Epidermal melanocyte (primary cell): ENCODE data around the gene AFTPH.
A peak's percentile ranks its signal among the peaks of the same experiment; 100 is the strongest.

Experiments
- DNase-seq: peaks from one replicate; pipeline ENCODE4 v3.0.0; 2011; ENCODE audit warnings: low spot score; ENCODE audit not compliant: insufficient read length

Gene AFTPH

GRCh38 chr2:64609227-64609941, 85.3 kb downstream of the AFTPH start:
- DNase-seq, result peak; percentile 42

- DNase-seq, result no peak
These were observed 85.8 kb downstream of the AFTPH start for GRCh38 chr2:64609942-64610281.

GRCh38 chr2:64610316-64610855, 86.3 kb downstream of the AFTPH start:
- DNase-seq, result no peak

- no peak for DNase-seq
These were observed 88.6 kb downstream of the AFTPH start for GRCh38 chr2:64612575-64613195.

GRCh38 chr2:64613276-64613675, 89.1 kb downstream of the AFTPH start:
- no peak for DNase-seq

- DNase-seq, result no peak
These were observed 91.2 kb downstream of the AFTPH start for GRCh38 chr2:64615192-64615763.

- no peak for DNase-seq
These were observed 91.9 kb downstream of the AFTPH start for GRCh38 chr2:64615844-64616536.

- no peak for DNase-seq
These were observed 93.6 kb downstream of the AFTPH start for GRCh38 chr2:64617631-64618151.

- no peak for DNase-seq
These were observed 96.5 kb downstream of the AFTPH start for GRCh38 chr2:64620661-64621060.

GRCh38 chr2:64622443-64623241, 98.5 kb downstream of the AFTPH start:
- DNase-seq, result no peak

GRCh38 chr2:64623242-64623850, 99.2 kb downstream of the AFTPH start:
- no peak for DNase-seq

GRCh38 chr2:64624108-64624610, 100.0 kb downstream of the AFTPH start:
- DNase-seq, result no peak

GRCh38 chr2:64624862-64625261, 100.7 kb downstream of the AFTPH start:
- no peak for DNase-seq

- DNase-seq, result no peak
These were observed 101.4 kb downstream of the AFTPH start for GRCh38 chr2:64625299-64626145.

GRCh38 chr2:64626146-64626809, 102.2 kb downstream of the AFTPH start:
- DNase-seq, result no peak

GRCh38 chr2:64626963-64627760, 103.0 kb downstream of the AFTPH start:
- DNase-seq, result no peak

- no peak for DNase-seq
These were observed 104.0 kb downstream of the AFTPH start for GRCh38 chr2:64627860-64628841.
